Hippocampal formation (tissue), 2 donors: ENCODE results near the gene SPACA7.

Source experiments
- DNase-seq, 2 donors: peaks; one replicate each; lab custom pipeline; 2025; lab: John Stamatoyannopoulos, UW

The SPACA7 gene

DNA sequence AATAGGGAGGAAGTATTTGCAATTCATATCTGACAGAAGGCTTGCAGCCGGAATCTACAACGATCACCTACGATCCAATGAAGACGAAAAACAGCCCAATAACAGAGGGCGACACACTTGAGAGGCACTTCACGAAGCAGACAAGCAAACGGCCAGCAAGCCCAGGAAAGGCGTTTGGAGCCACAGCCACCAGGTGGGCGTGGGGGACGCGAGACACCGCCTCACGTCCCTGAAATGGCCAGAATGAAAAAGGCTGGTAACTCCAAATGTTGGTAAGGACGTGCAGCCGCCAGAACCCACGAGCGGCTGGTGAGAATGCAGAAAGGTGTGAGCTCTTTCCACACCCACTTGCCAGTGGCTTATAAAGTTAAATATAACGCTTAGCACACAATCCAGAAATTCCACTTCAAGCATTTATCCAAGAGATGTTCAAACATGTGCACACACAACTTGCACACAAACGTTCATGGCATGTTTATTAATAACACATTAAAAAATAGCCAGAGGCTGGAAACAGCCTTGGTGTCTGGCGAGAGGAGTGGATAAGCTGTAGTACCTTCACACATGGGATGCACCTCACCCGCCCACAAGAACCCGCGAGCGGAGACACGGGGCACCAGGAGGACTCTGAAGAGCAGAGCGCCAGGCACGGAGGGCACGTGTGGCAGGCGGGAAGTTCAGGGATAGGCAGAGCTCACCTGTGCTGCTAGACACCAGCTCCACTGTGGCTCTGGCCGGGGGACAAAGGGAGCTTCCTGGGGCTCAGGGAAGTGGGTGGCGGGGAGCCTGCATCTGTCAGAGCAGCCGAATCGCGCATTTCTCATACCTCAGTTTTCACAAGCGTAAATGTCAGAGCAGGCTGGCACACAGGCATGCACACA lies 89.3 kb downstream of the SPACA7 start:
- no peak for DNase-seq

DNA sequence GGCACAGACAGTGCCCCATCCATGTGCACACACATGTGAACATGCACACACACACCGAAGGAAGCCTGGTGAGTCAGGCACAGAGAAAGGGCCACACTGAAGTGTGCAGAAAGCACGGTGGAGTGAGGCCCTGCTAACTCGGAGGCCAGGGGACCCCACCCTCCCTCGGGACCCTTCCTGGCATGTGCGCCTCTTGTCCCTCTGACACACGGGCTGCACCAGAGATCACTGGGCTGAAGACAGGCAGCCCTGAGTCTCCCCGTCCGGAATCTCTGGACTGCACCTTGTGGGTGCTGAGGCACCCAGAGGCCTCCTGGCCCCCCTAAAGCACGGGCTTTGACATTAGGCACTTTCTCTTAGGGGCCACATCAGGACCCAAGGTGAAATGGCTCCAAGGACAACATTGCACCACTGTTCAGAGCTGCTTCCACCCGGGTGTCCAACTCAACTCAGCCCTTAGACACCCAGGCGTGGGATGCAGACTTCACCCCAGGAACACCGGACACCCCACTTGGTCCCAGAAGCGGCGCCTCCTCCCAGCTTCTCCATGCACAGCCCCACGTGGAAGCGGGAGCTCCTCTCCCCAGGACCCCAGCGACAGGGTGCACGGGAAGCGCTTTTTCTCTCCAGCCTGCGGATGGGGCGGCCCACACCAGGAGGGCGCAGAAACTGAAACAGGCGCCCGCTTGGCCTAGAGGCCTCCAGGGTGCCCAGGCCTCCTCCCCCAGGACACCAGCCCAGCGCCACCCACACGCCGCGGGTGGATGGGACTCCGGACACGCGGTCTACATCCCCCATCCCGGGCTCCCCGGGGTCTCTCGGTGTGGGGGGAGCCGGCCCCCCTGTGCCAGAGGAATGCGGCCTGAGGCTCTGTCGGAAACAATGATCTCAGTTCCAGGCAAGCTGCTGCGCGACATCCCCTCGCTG lies 90.2 kb downstream of the SPACA7 start:
- DNase-seq, result no peak

DNA sequence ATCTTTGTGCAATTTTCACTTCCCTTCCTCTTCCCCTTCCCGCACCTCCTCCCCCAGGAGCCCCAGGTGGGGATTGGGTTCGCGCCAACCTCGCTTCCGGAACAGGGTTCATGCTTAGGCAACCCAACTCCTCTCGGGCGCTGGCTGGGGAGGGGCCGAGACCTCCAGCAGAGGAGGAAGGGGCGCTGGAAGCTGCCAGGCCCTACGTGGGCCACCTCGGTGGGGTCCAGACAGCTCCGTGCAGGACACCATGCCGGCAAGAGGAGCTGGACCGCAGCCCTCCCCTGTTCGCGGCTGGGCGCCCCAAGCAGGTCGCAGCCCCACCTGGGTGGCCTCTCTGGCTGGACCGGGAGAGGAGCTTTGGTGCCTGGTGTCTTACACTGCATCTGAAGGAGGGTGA lies 91.1 kb downstream of the SPACA7 start:
- DNase-seq, result no peak

DNA sequence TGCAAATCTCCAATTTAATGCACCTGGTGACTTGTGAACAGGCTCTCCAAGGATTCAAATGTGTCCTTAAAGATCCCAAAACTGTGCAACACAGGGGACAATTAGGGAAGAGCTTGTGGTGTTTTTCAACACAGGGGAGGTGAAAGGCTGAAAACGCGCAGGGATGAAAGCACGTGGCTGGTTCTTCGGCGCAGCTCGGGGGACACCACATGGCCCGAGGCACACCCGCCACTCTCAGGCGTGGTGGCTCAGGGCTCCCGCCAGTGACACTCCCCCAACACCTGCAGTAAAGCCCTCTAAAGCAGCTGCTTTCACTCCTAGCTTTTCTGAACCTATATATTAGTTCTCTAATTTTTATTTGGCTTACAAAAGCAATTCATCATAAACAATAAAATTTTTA lies 91.9 kb downstream of the SPACA7 start:
- no peak for DNase-seq

DNA sequence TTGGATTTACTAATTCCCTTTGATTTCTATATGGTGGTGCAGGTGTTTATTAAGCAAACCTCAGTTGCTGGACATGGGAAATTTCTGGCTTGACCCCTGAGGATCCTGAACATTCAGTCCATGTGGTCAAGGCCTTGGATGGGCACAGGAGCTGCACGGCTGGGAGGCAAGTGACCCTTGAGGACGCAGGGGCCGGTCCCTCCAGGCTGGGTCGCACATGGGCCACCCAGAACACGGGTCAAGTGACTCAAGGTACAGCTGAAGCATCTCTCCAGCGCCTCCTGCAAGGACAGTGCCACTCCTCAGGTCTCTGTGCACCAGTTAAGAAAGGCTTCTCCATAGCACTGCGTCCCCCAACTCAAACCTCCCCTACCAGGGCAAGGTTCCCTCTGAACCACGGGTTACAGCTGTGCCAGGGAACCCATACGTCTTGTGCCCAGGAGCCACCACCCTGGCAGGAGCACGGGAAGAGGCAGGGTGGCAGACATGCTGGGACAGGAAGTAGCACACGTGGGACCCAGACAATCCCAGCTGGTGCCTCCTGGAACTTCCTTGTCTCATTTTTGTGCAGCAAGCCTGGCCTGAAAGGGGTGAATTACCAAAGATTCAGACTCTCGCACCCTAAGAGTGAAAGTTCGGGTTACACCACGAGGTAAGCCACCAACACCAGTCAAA lies 93.1 kb downstream of the SPACA7 start:
- no peak for DNase-seq

DNA sequence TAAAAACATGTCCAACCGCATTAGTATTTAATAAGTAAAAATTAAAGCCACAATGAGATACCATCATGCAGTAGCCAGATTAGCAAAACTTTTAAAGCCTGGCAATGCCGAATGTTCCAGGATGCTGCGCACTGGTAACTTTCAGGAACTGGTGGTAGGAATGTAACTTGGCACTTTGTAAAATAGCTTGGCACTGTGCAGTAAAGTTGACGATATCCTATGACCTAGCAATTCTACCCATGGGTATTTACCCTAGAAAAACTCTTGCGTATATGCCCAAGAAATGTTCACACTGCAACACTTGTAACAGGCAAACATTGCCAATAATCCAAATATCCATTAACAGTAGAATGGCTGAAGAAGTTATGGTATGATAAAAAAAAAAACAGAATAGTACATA lies 97.7 kb downstream of the SPACA7 start:
- DNase-seq, result no peak

DNA sequence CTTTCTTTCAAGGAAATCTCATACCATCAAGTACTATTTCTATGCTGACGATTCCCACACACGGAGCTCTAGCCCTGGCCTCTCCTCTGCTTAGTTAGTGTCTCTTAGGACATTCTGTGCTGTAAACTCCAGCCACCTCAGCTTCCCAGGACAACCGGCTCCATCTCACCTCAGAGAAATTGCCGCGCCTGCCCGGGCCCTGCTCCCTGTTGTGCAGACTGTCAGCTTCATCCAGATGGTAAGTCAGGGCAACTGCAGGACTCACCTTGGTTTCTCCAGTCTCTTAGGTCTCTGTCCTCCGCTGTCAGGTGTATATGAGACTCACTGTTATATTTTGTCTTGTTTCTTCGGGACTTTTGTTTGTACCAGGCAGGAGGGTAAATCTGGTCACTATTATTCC lies 98.7 kb downstream of the SPACA7 start:
- DNase-seq, result no peak

DNA sequence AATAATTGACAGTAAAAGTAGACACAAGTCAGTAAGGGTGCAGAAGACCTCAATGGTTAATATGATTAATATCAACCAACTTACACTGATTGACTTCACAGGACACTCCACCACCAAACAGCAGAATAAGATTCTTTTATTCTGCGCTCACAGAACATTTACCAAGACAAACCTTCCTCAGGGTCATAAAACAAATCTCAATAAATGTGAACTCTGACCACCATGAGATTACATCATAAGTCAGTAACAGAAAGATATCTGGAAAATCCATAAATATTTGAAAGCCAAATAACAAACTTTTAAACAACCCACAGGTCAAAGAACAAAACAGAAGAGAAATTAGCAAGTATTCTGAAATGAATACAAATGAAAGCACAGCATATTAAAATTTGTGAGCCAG lies 99.7 kb downstream of the SPACA7 start:
- no peak for DNase-seq

DNA sequence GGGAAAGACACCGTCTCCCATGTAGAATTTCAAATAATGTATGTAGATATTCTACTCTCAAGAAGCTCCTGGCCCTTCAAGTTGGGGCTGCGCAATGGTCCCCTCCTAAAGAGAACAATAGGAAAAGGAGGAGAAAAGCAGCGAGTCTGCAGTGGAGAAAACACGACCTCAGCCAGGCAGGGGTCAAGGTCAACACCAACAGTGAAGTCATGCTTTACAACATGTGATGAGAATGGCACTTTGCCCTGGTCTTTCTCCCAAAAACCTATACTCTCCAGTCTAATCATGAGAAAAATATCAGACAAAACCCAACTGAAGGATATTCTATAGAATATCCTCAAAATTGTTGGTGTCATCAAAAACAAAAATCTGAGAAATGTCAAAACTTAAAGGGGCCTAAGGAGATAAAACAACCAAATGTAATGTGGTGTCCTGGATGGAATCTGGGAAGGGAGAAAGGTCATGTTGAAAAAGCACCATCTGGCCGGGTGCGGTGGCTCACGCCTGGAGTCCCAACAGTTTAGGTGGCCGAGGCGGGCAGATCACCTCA lies 101.0 kb downstream of the SPACA7 start:
- DNase-seq, result no peak

DNA sequence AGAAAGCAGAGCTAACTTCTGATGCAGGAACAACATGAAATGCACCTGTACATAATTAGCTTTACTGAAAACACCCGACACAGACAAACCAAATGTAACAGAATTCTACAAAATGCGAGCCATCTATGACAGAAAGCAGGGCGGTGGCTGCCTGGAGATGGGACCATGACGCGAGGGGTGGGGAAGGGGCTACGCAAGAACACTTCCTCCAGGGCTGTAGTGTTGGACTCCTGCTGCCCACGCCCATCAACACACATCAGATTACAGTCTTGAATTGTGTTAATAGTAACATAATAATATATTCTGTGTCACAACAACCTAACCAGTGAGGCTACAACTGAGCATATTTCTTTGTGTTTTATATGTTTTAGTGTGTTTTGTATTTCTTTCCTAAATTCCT lies 103.2 kb downstream of the SPACA7 start:
- no peak for DNase-seq

DNA sequence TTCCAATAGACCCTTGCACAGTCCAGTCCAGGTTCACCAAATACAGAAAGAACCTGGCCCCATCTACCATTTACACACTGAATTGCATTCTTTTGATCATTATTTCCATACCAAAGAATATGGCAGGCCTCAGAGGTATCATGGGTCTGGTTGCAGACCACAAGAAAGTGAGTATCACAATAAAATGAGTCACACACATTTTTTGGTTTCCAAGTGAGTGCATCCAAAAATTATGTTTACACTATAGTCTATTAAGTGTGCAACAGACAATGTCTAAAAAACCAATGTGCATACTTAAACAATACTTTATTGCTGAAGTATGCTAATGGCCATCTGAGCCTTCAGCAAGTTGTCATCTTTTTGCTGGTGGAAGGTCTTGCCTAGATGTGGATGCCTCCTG lies 105.3 kb downstream of the SPACA7 start:
- no peak for DNase-seq

DNA sequence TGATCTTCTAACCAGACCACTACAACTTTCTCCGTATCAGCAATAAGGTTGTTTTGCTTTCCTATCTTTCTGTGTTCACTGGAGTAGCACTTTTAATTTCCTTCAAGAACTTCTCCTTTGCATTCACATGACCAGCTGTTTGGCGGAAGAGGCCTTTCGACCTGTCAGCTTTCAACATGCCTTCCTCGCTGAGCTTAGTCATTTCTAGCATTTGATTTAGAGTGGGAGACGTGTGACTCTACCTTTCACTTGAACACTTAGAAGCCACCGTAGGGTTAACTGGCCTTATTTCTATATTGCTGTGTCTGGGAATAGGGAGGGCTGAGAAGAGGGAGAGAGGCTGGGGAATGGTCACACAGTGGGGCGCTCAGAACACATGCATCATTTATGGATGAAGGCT lies 107.1 kb downstream of the SPACA7 start:
- DNase-seq, result no peak
